BLaER1 (cell line): ENCODE measurements around the gene HPS1.

Experiments used
- H3K27ac ChIP-seq: shearing (Covaris generic); formaldehyde crosslinking; 2 replicates; pipeline ENCODE4 v1.8.1; 2022
- H3K27me3 ChIP-seq: shearing (Covaris generic); formaldehyde crosslinking; 2 replicates; pipeline ENCODE4 v1.8.1; 2022
- H3K36me3 ChIP-seq: shearing (Covaris generic); formaldehyde crosslinking; 2 replicates; pipeline ENCODE4 v1.8.1; 2022
- H3K4me1 ChIP-seq: shearing (Covaris generic); formaldehyde crosslinking; 2 replicates; pipeline ENCODE4 v1.8.1; 2022
- H3K4me2 ChIP-seq: shearing (Covaris generic); formaldehyde crosslinking; 2 replicates; pipeline ENCODE4 v1.8.1; 2022
- H3K4me3 ChIP-seq: shearing (Covaris generic); formaldehyde crosslinking; 2 replicates; pipeline ENCODE4 v1.8.1; 2022
- H3K9ac ChIP-seq: shearing (Covaris generic); formaldehyde crosslinking; 2 replicates; pipeline ENCODE4 v1.8.1; 2022
- H3K9me3 ChIP-seq: shearing (Covaris generic); formaldehyde crosslinking; 2 replicates; pipeline ENCODE4 v1.8.1; 2022
- H4K20me1 ChIP-seq: shearing (Covaris generic); formaldehyde crosslinking; 2 replicates; pipeline ENCODE4 v1.8.1; 2022
- Cebpa-rat ChIP-seq: shearing (Covaris generic); IDR thresholded peaks from 2 replicates; pipeline ENCODE4 v1.8.1; 2022

HPS1 gene

GRCh38 chr10:98416606-98417388 lies 29.9 kb downstream of the HPS1 start:
- H3K4me2 ChIP-seq = no peak overlapping the region
- H3K4me3 ChIP-seq = no peak overlapping the region
- no peaks in the 10 kb centered on the region for H3K9me3 ChIP-seq
- H3K27ac ChIP-seq = peak overlapping the region; percentile 22; the same call in 1 of the 2 replicates
- peaks cover 49% of the 10 kb centered on the region for H3K36me3 ChIP-seq
- no peak overlapping the region for H3K9ac ChIP-seq
- peaks cover 40% of the 10 kb centered on the region for H3K4me1 ChIP-seq
- H3K27me3 ChIP-seq = no peaks in the 10 kb centered on the region
- no peaks in the 10 kb centered on the region for H4K20me1 ChIP-seq
- TF ChIP-seq Cebpa-rat = no peak

- H3K27ac ChIP-seq = peak overlapping the region; percentile 8; the same call in 1 of the 2 replicates
- H3K4me2 ChIP-seq = peak overlapping the region; percentile 88
- no peak for TF ChIP-seq Cebpa-rat
- H3K27me3 ChIP-seq = no peaks in the 10 kb centered on the region
- no peaks in the 10 kb centered on the region for H4K20me1 ChIP-seq
- H3K36me3 ChIP-seq = peaks cover 45% of the 10 kb centered on the region
- H3K4me3 ChIP-seq = no peak overlapping the region
- H3K9ac ChIP-seq = peak overlapping the region; percentile 36; the same call in 1 of the 2 replicates
- H3K9me3 ChIP-seq = no peaks in the 10 kb centered on the region
- H3K4me1 ChIP-seq = peaks cover 44% of the 10 kb centered on the region
Measured at GRCh38 chr10:98415731-98416119, 31.0 kb downstream of the HPS1 start.

GRCh38 chr10:98414932-98415730 lies 31.6 kb downstream of the HPS1 start, which contains the start of gene PYROXD2:
Gene PYROXD2, minus strand, starts transcription at chr10:98415182. Its CDS starts 47 bp downstream, at chr10:98415135.
- peak within 1 kb of the TSS; percentile 76 for H3K9ac ChIP-seq
- H4K20me1 ChIP-seq = no peaks in the 10 kb centered on the region
- peak within 1 kb of the TSS; percentile 65 for H3K4me3 ChIP-seq

GRCh38 chr10:98414578-98414931 lies 32.2 kb downstream of the HPS1 start:
- H3K4me3 ChIP-seq = peak overlapping the region; percentile 65
- peaks cover 34% of the 10 kb centered on the region for H3K36me3 ChIP-seq
- no peaks in the 10 kb centered on the region for H3K9me3 ChIP-seq
- H3K27ac ChIP-seq = peak overlapping the region; percentile 79
- H3K4me1 ChIP-seq = peaks cover 43% of the 10 kb centered on the region
- TF ChIP-seq Cebpa-rat = no peak
- H3K9ac ChIP-seq = peak overlapping the region; percentile 76
- no peaks in the 10 kb centered on the region for H4K20me1 ChIP-seq
- H3K27me3 ChIP-seq = no peaks in the 10 kb centered on the region
- H3K4me2 ChIP-seq = peak overlapping the region; percentile 88

More at GRCh38 chr10:98414932-98415730, 31.6 kb downstream of the HPS1 start, which contains the start of gene PYROXD2:
- Histone ChIP-seq H3K36me3 (peaks cover 39% of the 10 kb centered on the region), H3K4me2 (peak within 1 kb of the TSS; percentile 88), H3K27ac (peak within 1 kb of the TSS; percentile 79), H3K27me3 (no peaks in the 10 kb centered on the region), H3K4me1 (peaks cover 43% of the 10 kb centered on the region), H3K9me3 (no peaks in the 10 kb centered on the region)
- TF ChIP-seq Cebpa-rat = no peak

GRCh38 chr10:98411768-98412167 lies 35.0 kb downstream of the HPS1 start:
- Histone ChIP-seq H3K9me3 (no peaks in the 10 kb centered on the region), H3K27me3 (no peaks in the 10 kb centered on the region), H4K20me1 (no peaks in the 10 kb centered on the region), H3K9ac (no peak overlapping the region), H3K4me2 (peak overlapping the region; percentile 36), H3K4me3 (no peak overlapping the region), H3K27ac (no peak overlapping the region), H3K36me3 (peaks cover 6% of the 10 kb centered on the region), H3K4me1 (peaks cover 43% of the 10 kb centered on the region)
- no peak for TF ChIP-seq Cebpa-rat

GRCh38 chr10:98411166-98411565 lies 35.6 kb downstream of the HPS1 start:
- no peak overlapping the region for H3K4me3 ChIP-seq
- no peak overlapping the region for H3K9ac ChIP-seq
- H3K27me3 ChIP-seq = no peaks in the 10 kb centered on the region
- no peaks in the 10 kb centered on the region for H3K9me3 ChIP-seq
- no peaks in the 10 kb centered on the region for H4K20me1 ChIP-seq
- peak overlapping the region; percentile 36 for H3K4me2 ChIP-seq
- no peaks in the 10 kb centered on the region for H3K36me3 ChIP-seq
- H3K27ac ChIP-seq = no peak overlapping the region
- no peak for TF ChIP-seq Cebpa-rat
- peaks cover 43% of the 10 kb centered on the region for H3K4me1 ChIP-seq

GRCh38 chr10:98410759-98411158 lies 36.0 kb downstream of the HPS1 start:
- 0 out of 2 replicates have a peak overlapping the region, but pooled peaks have one; percentile 36 for H3K4me2 ChIP-seq
- H3K27me3 ChIP-seq = no peaks in the 10 kb centered on the region
- no peak for TF ChIP-seq Cebpa-rat
- H4K20me1 ChIP-seq = no peaks in the 10 kb centered on the region
- no peak overlapping the region for H3K9ac ChIP-seq
- peaks cover 39% of the 10 kb centered on the region for H3K4me1 ChIP-seq
- no peak overlapping the region for H3K27ac ChIP-seq
- no peaks in the 10 kb centered on the region for H3K9me3 ChIP-seq
- no peak overlapping the region for H3K4me3 ChIP-seq
- no peaks in the 10 kb centered on the region for H3K36me3 ChIP-seq

GRCh38 chr10:98410135-98410743 lies 36.5 kb downstream of the HPS1 start:
- H3K36me3 ChIP-seq = no peaks in the 10 kb centered on the region
- TF ChIP-seq Cebpa-rat = no peak
- H3K4me2 ChIP-seq = no peak overlapping the region
- H3K27me3 ChIP-seq = no peaks in the 10 kb centered on the region
- H3K9ac ChIP-seq = no peak overlapping the region
- no peaks in the 10 kb centered on the region for H4K20me1 ChIP-seq
- H3K27ac ChIP-seq = no peak overlapping the region
- peaks cover 35% of the 10 kb centered on the region for H3K4me1 ChIP-seq
- H3K9me3 ChIP-seq = no peaks in the 10 kb centered on the region
- H3K4me3 ChIP-seq = no peak overlapping the region

GRCh38 chr10:98408799-98409198 lies 37.9 kb downstream of the HPS1 start:
- Histone ChIP-seq H3K27me3 (no peaks in the 10 kb centered on the region), H3K9me3 (no peaks in the 10 kb centered on the region), H3K4me3 (no peak overlapping the region), H4K20me1 (no peaks in the 10 kb centered on the region), H3K9ac (no peak overlapping the region), H3K4me2 (no peak overlapping the region), H3K4me1 (peaks cover 24% of the 10 kb centered on the region), H3K36me3 (no peaks in the 10 kb centered on the region), H3K27ac (no peak overlapping the region)
- TF ChIP-seq Cebpa-rat = no peak
